Keratinocyte (primary cell): ENCODE data around the gene DGKD.

Source experiments
- CTCF ChIP-seq, 3 experiments: IDR thresholded peaks in 1 of 3; conservative IDR thresholded peaks in 1 of 3; optimal IDR thresholded peaks in 1 of 3; 2 replicates in 2 of 3; 3 replicates in 1 of 3; pipeline versions ENCODE3 to v1.5.1; 2011; ENCODE audit warnings: low read length in 3 of 3, mild to moderate bottlenecking in 3 of 3, moderate library complexity in 2 of 3, control low read depth in 1 of 3, inconsistent platforms in 1 of 3; ENCODE audit not compliant: insufficient read depth in 2 of 3; ENCODE audit errors: extremely low read depth in 1 of 3
- EZH2 ChIP-seq: IDR thresholded peaks from one replicate; pipeline ENCODE4 v1.6.1; 2012; ENCODE audit warnings: inconsistent platforms, mild to moderate bottlenecking, low read length, moderate library complexity

- TF ChIP-seq CTCF (optimal IDR thresholded peaks at IDR 0.05 in 1 of 3, IDR thresholded peaks at IDR 0.05 in 1 of 3, conservative IDR thresholded peaks at IDR 0.05 in 1 of 3; ENCODE audit: extremely low read depth in 1 of 3, insufficient read depth in 2 of 3, low read length in 3 of 3) (no peak), EZH2 (no peak)
These were observed 147.1 kb downstream of the DGKD start for GRCh38 chr2:233501198-233502076.
